ENCODE data around the gene AGPAT1. TPM values are rescaled to one million over a fixed set of nuclear protein-coding genes. Genes with fewer than 3 reads are reported as not detected.

Gene AGPAT1
- total and polyA plus RNA-seq, 2 experiments from 2014 or later, result 62.8 to 71.4 TPM

DNA sequence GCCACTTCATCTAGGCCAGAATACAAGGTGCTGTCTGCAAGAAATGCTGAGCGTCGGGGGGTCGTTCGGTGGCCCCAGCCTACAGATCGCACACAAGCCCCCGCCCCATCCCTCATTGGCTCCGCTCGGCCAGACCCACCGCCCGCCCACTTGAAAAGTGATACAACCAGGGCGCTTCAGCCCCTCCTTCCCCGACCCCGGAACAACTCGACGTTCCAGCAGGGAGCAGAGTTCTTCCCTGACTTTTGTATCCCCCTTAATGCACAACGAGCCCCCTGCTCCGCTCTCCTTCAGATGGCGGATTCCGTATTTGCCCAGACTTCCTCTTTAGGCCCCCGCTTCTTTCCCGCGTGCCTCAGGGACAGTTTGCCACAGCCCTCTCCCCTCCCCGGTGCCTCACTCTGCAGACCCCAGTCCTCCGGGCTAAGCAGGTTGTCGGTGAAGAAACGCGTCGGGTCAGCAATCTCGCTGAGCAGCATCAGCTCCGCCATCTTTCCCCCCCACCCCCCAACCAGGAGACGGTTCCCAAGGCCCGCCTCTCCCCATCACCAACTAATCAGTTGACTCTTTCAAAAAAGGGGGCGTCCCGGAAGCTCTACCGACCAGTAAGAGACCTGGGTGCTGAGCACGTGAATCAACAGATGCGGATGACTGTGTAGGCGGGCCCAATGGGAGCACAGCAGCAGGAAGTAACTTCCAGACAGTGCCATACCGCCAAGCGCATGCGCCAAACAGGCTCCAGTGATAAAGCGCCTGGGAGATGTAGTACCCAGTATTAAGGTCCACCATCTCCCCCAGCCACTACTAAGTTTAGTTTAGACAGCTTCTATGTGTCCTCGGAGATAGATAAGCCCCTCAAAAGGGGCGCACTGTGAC lies 47.9 kb downstream of the AGPAT1 start, which contains the start of gene ATF6B:
ATF6B (minus strand) TSS at position 530 of the 876 bp plus-strand sequence; CDS start at position 491, 39 bp downstream.
- Histone ChIP-seq H3K36me3 (replicated peaks; ENCODE audit: insufficient read depth, low read depth) (no peaks in the 10 kb centered on the region), H3K27ac (peak within 1 kb of the TSS; percentile 95), H3K4me3 (peak within 1 kb of the TSS; percentile 63), H3K9me2 (replicated peaks; ENCODE audit: insufficient read depth) (no peaks in the 10 kb centered on the region), H3K79me2 (peaks cover 41% of the 10 kb centered on the region), H3K4me1 (ENCODE audit: insufficient read depth) (peaks cover 16% of the 10 kb centered on the region), H3K27me3 (no peaks in the 10 kb centered on the region), H4K20me1 (ENCODE audit: insufficient read depth, poor library complexity, severe bottlenecking) (no peaks in the 10 kb centered on the region), H3K4me2 (peak within 1 kb of the TSS; percentile 92), H3K9me3 (ENCODE audit: low read depth) (no peaks in the 10 kb centered on the region), H2AFZ (peak within 1 kb of the TSS; percentile 57)
- TF ChIP-seq EZH2 (IDR thresholded peaks at IDR 0.05; ENCODE audit: borderline replicate concordance) (no peak), EZH2phosphoT487 (IDR thresholded peaks at IDR 0.05; ENCODE audit: low read depth, severe bottlenecking, unreplicated experiment) (no peak)
- TF ChIP-seq, protein P1, sequence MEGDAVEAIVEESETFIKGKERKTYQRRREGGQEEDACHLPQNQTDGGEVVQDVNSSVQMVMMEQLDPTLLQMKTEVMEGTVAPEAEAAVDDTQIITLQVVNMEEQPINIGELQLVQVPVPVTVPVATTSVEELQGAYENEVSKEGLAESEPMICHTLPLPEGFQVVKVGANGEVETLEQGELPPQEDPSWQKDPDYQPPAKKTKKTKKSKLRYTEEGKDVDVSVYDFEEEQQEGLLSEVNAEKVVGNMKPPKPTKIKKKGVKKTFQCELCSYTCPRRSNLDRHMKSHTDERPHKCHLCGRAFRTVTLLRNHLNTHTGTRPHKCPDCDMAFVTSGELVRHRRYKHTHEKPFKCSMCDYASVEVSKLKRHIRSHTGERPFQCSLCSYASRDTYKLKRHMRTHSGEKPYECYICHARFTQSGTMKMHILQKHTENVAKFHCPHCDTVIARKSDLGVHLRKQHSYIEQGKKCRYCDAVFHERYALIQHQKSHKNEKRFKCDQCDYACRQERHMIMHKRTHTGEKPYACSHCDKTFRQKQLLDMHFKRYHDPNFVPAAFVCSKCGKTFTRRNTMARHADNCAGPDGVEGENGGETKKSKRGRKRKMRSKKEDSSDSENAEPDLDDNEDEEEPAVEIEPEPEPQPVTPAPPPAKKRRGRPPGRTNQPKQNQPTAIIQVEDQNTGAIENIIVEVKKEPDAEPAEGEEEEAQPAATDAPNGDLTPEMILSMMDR (IDR thresholded peaks at IDR 0.05; ENCODE audit: poor library complexity), result peak; percentile 4
- WGBS (ENCODE audit: low lambda C conversion rate, missing lambda C conversion rate), result under 1% methylated on average over 44 of the region's 44 CpGs
- DNase-seq (ENCODE audit: low spot score), result peak; percentile 99

DNA sequence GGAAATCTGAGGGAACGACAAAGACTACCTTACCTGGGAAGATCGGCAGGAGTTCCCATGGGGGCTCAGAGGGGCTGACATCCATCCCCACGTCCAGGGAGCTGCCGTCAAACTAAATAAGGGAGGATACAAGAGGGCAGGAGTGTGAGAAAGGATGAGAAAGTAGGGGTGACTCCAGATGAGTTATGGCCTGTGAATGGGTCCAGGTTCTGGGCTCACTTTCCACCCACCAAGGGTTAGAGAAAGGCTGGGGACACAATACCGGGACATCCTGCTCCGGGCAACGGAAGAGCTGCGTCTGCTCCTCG lies 48.5 kb downstream of the AGPAT1 start:
- H3K4me1 ChIP-seq (ENCODE audit: insufficient read depth), result peaks cover 16% of the 10 kb centered on the region
- peaks cover 41% of the 10 kb centered on the region for H3K79me2 ChIP-seq
- H3K9me3 ChIP-seq (ENCODE audit: low read depth), result no peaks in the 10 kb centered on the region
- no peaks in the 10 kb centered on the region for H3K36me3 ChIP-seq (replicated peaks; ENCODE audit: insufficient read depth, low read depth)
- H4K20me1 ChIP-seq (ENCODE audit: insufficient read depth, poor library complexity, severe bottlenecking), result no peaks in the 10 kb centered on the region
- TF ChIP-seq EZH2phosphoT487 (IDR thresholded peaks at IDR 0.05; ENCODE audit: low read depth, severe bottlenecking, unreplicated experiment), result no peak
- TF ChIP-seq, protein P1 (IDR thresholded peaks at IDR 0.05; ENCODE audit: poor library complexity), result no peak
- TF ChIP-seq EZH2 (IDR thresholded peaks at IDR 0.05; ENCODE audit: borderline replicate concordance), result no peak
- DNase-seq (ENCODE audit: low spot score), result no peak
- H2AFZ ChIP-seq, result peak overlapping the region; percentile 57
- WGBS (ENCODE audit: low lambda C conversion rate, missing lambda C conversion rate), result 10% methylated on average over 9 of the region's 9 CpGs
- peak overlapping the region; percentile 95 for H3K27ac ChIP-seq
- peak overlapping the region; percentile 63 for H3K4me3 ChIP-seq
- no peaks in the 10 kb centered on the region for H3K9me2 ChIP-seq (replicated peaks; ENCODE audit: insufficient read depth)
- H3K27me3 ChIP-seq, result no peaks in the 10 kb centered on the region
- peak overlapping the region; percentile 92 for H3K4me2 ChIP-seq

DNA sequence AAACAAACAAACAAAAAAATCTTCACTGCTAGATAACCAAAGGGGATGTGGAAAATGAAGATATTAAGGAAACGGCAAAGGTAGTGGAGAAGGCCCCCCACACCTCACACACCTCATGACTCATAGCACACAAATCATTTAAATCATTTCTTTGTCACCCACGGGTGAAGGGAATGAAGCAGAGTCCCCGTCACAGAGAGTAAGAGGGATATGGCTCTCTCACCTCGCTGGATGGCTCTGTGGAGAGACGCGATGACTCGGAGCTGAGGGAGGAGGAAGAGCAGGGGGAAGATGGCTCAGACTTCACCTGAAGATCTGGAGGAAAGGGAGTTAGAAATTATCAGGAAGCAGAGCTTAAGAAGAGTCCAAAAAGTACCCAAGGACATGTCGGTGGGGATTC lies 49.0 kb downstream of the AGPAT1 start:
- no peaks in the 10 kb centered on the region for H3K9me3 ChIP-seq (ENCODE audit: low read depth)
- H2AFZ ChIP-seq, result no peak overlapping the region
- no peaks in the 10 kb centered on the region for H3K36me3 ChIP-seq (replicated peaks; ENCODE audit: insufficient read depth, low read depth)
- H3K4me2 ChIP-seq, result peak overlapping the region; percentile 92
- H3K4me3 ChIP-seq, result peak overlapping the region; percentile 63
- H3K4me1 ChIP-seq (ENCODE audit: insufficient read depth), result peaks cover 16% of the 10 kb centered on the region
- peaks cover 41% of the 10 kb centered on the region for H3K79me2 ChIP-seq
- WGBS (ENCODE audit: low lambda C conversion rate, missing lambda C conversion rate), result 56% methylated on average over 8 of the region's 8 CpGs
- no peaks in the 10 kb centered on the region for H4K20me1 ChIP-seq (ENCODE audit: insufficient read depth, poor library complexity, severe bottlenecking)
- H3K27ac ChIP-seq, result peak overlapping the region; percentile 95
- DNase-seq (ENCODE audit: low spot score), result no peak
- TF ChIP-seq EZH2phosphoT487 (IDR thresholded peaks at IDR 0.05; ENCODE audit: low read depth, severe bottlenecking, unreplicated experiment) (no peak), EZH2 (IDR thresholded peaks at IDR 0.05; ENCODE audit: borderline replicate concordance) (no peak)
- TF ChIP-seq, protein P1 (IDR thresholded peaks at IDR 0.05; ENCODE audit: poor library complexity), result no peak
- no peaks in the 10 kb centered on the region for H3K9me2 ChIP-seq (replicated peaks; ENCODE audit: insufficient read depth)
- no peaks in the 10 kb centered on the region for H3K27me3 ChIP-seq
